Epidermal melanocyte (primary cell): ENCODE results near the gene CCND3.
A peak's percentile ranks its signal among the peaks of the same experiment; 100 is the strongest.

Experiments used
- DNase-seq: peaks from one replicate; pipeline ENCODE4 v3.0.0; 2011; ENCODE audit warnings: low spot score; ENCODE audit not compliant: insufficient read length

Gene CCND3

DNA sequence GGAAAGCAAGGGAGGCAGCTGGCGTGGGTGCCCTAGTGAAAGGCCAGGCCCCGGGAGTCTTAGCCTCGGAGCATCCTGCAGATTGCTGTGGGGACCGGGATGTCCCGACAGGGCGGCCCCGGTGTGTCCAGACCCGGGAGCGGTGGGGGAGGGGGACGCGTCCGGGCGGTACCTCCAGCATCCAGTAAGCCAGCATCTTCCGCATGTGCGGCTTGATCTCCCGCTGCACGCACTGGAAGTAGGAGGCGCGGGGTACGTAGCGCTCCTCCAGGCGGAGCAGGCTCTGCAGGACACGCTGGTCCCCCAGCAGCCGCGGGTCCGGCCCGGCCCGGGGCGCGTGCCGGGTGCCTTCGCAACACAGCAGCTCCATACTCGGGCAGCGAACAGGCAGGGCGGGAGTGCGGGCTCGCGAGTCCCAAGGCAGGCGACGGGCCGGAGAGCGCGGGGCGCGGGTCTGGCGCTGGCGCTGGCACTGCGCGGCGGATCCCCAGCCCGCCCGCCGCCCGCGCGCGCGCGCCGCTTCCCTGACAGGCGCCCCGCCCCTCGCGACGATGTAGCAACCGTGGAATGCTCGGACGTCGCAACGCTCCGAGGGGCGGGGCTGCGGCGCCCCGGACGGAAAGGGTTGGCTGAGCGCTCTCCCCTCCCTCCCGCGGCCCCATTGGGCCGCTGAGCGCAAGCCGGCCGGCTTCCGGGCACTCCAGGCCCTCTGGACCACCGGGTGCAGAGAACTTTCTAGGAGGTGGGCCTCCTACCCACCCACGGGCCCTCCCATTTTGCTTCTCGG, at the start of gene CCND3:
Gene CCND3, minus strand, starts transcription at position 529 of the 787 bp plus-strand sequence. Its CDS starts 159 bp downstream, at position 370.
- DNase-seq: peak; percentile 61

DNA sequence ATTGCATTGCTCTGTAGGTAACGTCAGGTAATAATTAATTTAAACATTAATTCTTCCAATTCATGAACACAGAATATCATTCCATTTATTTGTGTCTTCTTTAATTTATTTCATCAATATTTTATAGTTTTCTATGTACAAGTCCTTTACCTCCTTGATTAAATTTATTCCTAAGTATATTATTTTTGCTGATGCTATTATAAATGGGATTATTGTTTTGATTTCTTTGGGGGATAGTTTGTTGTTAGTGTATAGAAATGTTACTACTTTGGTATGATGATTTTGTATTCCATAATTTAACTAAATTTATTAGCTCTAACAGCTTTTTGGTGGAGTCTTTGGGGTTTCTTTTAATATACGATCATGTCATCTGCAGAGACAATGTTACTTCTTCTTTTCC, 44.7 kb upstream of the CCND3 start:
- DNase-seq: no peak

DNA sequence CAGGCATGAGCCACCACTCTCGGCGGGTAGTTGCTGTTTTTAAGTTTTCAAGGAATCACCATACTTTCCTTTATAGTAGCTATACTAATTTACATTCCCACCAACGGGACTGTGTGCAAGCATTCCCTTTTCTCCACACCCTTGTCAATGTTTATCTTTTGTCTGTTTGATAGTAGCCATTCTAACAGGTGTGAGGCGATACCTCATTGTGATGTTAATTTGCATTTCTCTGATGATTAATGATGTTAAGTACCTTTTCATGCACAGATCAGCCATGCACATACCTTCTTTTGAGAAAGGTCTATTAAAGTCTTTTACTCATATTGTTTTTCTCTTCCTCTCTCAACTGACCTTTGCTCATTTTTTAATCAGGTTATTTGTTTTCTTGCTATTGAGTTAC, 43.0 kb upstream of the CCND3 start:
- DNase-seq: no peak

DNA sequence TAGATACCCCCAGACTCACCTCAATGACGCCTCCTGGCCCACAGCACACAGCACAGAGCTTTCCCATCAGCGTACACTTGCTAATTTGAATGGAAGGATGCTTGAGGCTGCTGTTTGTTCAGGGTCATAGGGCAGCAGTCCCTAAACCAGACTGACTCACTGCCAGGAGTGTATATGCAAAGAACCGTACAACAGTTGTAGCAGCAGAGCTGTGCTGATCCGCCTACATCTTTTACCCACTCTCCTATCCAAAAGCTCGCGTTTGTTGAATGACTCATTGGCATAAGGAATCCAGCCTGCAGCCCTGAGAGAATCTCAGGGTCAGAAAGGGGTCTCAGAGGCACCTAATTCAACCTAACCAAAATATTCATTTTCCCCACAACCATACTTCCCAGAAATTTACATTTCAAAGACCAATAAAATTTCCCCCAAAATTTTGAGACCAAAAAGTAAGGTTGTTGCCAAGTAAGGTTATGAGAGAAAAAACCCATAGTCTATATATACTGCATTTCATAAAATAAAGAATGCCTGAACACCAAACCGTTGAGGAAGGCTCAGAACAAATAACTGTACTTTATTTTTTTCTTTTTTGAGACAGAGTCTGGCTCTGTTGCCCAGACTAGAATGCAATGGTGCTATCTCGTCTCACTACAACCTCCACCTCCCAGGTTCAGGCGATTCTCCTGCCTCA, 35.3 kb upstream of the CCND3 start:
- no peak for DNase-seq

DNA sequence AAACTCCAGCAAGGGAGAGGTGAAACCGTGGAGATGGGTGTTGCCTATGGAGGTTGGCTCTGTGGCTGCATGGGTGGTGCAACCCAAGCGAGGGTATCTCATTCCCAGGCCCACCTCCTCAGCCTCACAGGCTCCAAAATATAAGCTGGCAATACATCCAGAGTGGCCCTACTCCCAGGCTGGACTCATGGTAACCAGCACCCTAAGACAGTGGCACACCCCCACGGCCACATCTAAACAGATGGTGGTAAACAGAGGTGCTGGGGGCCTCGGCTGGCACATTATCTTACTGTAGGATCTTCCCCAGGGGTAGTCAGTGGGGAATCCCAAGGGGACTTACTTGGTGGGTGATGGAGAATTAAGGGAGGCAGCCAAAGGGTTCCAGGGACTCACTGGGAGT, 33.7 kb upstream of the CCND3 start:
- no peak for DNase-seq

DNA sequence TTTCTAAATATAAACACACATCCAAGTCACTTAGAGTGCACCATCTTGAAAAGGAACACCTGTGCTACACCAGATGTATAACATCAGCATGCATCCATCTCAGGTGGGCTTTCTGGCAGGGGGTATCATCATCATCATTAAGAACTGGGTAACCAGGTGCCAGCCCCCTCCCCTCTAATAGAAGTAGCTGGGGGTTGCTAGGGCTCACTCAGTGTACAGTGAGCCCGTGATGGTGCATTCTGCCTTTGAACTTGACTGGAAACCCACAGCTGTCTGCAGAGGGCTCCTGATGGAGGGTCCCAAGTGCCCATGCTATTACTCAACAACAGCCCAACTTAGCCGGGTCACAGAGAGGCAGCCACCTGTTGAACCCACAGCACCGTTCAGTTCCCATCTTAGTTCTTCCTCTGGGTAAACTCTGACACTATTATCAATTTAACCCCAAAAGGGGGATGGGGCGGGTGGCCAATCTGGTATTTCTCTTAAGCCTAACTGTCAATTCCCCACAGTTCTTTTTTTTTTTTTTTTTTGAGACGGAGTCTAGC, 32.7 kb upstream of the CCND3 start:
- no peak for DNase-seq

DNA sequence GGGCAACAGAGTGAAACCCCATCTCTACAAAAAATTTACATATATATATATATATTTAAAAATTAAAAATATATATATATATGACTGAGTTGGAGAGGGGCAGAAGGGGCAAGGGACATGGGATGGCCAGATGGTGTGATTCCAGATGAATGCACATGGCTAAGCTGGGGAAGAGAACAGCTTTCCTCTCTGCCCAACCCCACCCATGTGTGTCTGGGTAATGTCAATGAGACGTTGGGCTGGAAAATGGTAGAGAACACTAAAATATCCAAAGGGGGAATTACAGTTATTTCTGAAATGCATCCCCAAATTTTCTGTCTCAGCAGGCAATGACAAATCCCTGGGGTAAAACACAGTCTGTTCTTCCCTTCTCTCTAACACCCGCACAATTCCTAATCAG, 31.2 kb upstream of the CCND3 start:
- no peak for DNase-seq

DNA sequence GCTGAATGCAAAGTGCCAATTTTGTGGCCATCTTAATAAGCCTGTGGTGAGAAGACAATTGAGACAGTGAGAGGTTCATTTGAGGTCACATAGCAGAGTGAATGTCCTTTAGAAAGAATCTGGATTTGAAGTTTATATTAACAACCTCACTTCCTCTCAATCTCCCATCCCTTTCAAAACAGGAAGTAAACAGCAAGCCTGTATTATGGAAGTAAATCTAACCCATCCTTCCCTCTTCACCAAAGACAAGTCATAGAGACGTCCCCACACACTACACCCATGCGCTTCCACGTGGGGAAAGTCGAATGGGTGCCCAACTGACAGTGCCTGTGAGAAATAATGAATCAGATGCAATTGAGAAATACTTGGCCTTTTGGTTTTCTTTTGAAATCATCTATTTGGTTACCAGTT, 28.8 kb upstream of the CCND3 start:
- no peak for DNase-seq

DNA sequence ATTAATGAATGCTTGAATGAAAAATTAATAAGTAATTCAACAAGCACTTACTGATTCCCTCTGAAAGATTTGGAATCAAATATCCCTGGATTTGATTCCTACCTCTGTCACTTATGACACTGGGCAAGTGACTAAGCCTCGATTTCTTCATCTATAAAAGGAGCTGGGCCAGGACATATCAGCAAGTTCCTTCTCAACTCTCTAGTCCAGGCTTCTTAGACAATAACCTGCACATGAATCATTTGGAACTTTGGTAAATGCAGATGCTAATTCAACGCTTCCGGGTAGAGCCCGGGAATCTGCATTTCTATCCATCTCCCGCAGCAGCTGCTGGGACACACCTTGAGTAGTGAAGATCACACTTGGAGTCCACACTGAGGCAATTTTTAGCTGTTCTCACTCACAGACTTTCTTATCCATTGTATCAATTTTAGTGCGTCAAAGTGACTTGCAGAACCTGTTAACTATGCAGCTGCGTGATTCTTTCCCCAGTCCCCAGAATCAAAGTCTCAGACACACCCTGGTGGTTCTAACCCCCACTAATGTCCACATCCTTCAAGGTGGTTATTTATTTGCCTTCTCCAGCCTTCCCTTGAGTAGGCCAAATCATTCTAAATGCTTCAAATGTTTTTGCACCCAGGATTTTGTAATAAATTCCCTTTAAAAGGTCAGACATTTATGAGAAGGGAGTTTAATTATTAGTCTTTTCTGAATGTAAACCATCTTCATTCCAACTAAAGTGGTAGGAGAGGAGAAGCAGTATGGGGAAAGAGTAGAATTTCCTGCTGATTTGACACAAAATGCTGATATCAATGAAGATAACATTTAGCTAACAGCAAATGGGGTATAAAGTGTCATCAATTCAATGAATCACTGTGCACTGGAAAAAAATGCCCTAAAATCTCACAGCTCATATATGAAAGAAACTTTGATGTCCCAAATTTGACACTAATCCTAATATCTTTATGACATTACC, 26.0 kb upstream of the CCND3 start:
- DNase-seq: no peak

DNA sequence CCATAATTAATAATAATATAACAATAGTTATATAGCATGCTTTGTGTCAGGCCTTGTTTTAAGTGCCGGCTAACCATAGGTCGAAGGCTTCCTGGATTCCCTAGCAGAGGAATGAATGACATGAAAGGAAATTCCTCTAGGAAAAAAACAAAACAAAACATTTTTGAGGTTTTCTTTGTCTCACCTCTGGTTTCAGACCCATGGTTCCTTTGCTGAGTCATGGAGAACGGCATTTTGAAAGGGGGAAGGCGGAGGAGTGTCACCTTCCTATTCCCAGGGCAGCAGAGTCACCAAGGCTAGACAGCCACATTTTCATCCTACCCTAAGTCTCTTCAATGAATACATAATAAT, 25.3 kb upstream of the CCND3 start:
- no peak for DNase-seq

DNA sequence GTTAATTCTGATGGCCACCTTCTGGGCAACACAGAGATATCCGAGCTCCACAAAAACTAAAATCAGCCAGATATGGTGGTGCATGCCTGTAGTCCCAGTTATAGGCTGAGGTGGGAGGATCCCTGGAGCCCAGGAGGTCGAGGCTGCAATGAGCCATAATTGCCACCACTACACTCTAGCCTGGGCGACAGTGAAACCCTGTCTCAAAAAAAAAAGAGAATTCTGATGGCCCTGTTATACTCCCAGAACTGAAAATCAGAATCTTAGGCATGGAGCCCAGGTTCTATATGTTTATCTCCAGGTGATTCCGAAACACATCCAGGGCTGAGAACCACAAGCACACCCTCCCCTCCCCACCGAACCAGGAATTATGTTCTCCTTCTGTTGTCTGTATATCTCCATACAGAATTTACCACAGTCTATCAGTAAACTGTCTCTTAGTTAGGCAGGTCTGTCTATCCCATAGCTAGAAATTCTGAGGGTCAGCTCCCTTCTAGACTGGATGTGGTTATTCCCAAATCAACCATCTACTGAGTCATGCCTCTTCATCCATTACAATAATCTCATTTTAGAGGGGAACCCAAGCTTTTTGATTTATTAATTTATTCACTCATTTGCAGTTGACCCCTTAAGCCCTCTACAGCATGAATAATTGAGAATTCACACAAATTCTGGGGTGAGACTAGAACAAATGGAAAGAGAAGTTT, 24.8 kb upstream of the CCND3 start:
- no peak for DNase-seq

DNA sequence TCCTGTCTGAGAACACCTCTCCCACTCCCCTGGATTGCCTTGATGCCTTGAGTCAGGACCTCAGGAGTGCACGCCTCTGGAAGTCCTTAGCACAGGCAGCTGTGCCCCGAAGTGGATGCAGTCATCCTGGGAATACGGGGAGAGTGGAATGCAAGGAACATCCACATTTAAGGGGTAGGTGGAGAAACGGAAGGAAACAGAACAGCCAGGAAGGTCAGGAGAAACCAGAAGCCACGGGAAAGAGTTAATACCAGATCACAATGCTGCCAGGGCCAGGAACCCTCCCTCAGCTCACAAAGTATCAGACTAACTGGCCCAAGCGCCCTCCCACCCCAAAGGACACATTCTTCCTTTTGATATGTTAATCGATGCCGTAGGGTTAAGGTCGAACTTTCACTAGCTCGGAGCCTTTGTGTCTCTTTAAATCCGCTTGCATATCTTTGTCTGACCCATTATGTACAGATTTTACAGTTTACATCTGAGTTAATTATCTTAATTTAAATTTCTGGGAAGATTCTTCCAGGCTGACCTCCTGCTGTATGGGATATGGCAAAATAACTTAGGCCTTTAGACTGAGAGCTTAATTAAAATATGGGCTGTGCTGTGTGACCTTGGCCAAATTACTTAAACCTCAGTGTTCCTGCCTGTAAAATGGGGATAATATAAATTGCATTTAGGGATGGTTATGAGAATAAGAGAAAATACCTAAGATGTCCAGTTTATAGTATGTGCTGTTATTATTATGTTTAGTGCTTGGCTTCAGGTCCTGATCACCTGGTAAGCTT, 24.0 kb upstream of the CCND3 start:
- DNase-seq: no peak

DNA sequence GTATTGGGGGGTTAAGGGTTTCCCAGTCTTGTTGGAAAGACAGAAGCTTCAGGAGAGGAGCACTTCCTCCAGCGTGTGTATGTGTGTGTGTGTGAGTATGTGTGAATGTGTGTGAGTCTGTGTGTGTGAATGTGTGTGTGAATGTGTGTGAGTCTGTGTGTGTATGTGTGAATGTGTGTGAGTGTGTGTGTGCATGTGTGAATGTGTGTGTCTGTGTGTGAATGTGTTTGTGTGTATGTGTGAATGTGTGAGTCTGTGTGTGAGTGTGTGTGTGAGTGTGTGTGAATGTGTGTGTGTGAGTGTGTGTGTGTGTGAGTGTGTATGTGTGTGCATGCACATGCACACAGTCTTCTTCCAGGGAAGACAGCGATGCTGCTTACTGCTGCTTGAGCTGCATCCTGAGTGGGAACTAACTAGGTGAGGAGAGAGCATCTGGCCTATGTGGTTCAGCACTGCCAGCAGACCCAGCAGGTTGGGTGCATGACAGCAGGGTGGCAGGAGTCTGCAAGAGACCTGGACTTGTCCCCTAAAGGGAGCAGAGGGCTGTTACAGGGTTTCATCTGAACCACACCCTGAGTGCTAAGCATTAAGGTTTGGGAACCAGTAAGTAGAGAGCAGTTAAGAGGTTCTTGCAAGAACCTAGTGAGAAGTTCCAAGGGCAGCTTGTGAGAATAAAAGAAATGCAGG, 22.7 kb upstream of the CCND3 start:
- DNase-seq: no peak

DNA sequence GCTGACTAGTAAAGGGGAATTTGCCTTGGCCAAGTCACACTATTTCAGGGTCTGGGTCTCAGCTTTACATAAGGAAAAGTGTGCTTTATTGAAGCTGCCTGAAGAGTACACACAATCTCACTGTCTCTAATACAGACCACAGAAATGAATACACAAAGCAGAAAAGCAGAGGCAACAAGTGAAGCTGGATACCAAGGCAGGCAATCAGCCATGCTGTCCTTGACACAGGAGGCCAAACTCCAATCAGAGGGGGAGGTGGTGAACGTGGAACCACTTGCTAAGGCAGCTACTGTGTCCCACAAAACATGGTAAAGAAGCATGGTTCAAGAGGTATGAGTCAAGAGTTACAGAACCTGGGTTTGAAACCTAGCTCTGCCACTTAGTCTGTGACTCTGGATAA, 21.8 kb upstream of the CCND3 start:
- DNase-seq: no peak

DNA sequence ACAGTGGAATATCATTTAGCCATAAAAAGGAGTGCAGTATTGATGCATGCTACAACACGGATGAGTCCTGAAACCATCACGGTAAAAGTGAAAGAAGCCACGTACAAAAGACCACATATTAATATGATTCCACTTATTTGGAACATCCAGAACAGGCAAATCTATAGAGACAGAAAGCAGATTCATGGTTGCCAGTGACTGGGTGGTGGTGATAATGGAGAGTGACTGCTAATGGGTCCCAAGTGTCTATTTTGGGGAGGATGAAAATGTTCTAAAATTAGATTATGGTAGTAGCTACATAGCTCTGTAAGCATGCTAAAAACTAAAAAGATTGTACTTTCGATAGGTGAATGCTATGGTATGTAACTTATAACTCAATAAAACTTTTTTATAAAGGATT, 18.4 kb upstream of the CCND3 start:
- DNase-seq: no peak

DNA sequence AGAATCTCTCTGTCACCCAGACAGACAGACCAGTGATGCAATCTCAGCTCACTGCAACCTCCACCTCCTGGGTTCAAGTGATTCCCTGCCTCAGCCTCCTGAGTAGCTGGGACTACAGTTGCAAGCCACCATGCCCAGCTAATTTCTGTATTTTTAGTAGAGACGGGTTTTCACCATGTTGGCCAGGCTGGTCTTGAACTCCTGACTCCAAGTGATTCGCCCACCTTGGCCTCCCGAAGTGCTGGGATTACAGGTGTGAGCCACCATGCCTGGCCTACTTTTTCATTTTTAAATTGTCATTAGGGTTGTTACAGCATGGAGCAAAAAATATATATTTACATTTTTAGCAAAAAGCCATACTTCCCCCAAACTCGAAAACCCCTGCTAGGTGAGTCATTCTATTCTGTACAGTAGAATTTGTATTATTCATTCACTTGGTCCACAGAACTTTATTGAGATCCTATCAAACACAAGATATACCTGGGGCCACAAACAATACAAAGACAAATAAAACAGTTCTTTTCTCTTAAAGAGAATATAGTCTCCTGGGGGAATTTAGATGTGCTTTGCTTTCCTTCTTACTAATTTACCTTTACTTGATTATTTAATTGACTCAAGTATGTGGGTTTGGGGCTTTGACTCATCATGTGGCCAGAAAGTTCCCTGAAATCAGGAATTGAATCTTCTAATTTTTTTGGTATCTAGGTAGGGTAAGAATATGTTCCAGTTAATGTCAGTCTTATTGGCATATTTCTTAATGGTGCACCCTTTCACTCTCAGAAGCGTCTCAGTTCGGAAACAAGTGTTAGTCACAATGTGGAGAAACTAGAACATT, 16.6 kb upstream of the CCND3 start:
- DNase-seq: no peak

DNA sequence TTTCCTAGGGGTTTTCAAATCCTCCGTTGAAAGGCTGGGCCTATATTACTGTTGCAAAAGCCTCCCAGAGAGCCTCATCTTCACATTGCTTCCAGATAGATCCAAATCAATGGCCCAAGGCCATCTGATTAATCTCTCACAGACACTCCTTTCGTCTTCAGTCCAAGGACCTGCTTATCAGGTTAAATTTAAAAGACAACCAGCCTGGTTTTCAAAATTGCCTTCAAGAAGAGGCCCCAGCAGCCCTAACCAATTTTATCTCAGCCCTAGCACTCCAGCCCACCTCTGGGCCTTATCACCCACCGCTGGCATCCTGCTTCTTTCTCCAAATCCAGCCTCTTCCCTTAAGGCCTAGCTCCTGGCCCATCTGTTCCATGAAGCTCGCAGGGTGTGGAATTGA, 15.5 kb upstream of the CCND3 start:
- DNase-seq: no peak

DNA sequence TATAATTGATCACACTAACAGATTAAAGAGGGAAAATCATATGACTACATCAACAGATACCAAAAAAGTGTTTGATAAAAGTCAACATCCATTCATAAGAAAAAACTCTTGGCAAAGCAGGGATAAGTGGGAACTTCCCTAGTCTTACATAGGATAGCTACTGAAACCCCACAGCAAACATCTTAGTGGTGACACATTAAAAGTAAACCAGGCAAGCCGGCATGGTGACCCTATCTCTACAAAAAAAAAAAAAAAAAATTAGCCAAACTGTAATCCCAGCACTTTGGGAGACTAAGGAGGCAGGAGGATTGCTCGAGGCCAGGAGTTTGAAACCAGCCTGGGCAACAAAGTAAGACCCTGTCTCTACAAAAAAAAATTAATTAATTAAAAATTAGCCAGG, 13.8 kb upstream of the CCND3 start:
- no peak for DNase-seq

DNA sequence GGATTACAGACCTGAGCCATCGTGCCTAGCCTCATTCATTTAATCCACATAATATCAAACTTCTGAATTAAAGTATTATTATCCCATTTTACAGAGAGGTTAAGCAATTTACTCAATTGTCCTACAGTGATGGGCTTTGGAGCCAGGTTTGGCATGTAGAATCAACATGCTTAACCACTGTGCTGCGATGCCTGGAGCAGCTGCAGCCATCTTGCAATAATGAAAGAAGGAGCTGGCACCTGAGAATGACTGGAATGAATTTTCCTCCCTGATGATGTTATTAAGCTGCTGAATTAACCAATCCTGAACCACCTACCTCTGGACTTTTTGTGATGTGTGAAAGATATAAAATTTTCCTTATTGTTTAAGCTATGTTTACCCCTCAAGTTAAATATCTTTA, 13.1 kb upstream of the CCND3 start:
- no peak for DNase-seq
